NCI-H187 (cell line): Measurements from ENCODE around the gene PDZRN3.

Experiments used
- DNase-seq, 2 experiments: peaks; one replicate each; lab custom pipeline; 2025; lab: John Stamatoyannopoulos, UW

The PDZRN3 gene

GRCh38 chr3:73622091-73622805 is 2.5 kb downstream of the PDZRN3 start:
- DNase-seq, result no peak

GRCh38 chr3:73621388-73621787 is 3.4 kb downstream of the PDZRN3 start:
- DNase-seq, result no peak

- DNase-seq, result no peak
Measured at GRCh38 chr3:73618461-73618860, 6.3 kb downstream of the PDZRN3 start.

- DNase-seq, result no peak
Measured at GRCh38 chr3:73616056-73616455, 8.7 kb downstream of the PDZRN3 start.

- no peak for DNase-seq
Measured at GRCh38 chr3:73614419-73614818, 10.3 kb downstream of the PDZRN3 start.

GRCh38 chr3:73611176-73611575 is 13.6 kb downstream of the PDZRN3 start:
- no peak for DNase-seq

- DNase-seq, result no peak
Measured at GRCh38 chr3:73610493-73610892, 14.2 kb downstream of the PDZRN3 start.

- DNase-seq, result no peak
Measured at GRCh38 chr3:73609655-73610054, 15.1 kb downstream of the PDZRN3 start.

- DNase-seq, result no peak
Measured at GRCh38 chr3:73609315-73609641, 15.5 kb downstream of the PDZRN3 start.

GRCh38 chr3:73608456-73609314 is 16.1 kb downstream of the PDZRN3 start:
- no peak for DNase-seq

GRCh38 chr3:73605861-73606260 is 18.9 kb downstream of the PDZRN3 start:
- DNase-seq, result no peak

GRCh38 chr3:73605412-73605811 is 19.3 kb downstream of the PDZRN3 start:
- no peak for DNase-seq

- no peak for DNase-seq
Measured at GRCh38 chr3:73604451-73604850, 20.3 kb downstream of the PDZRN3 start.

- DNase-seq, result no peak
Measured at GRCh38 chr3:73603762-73604171, 21.0 kb downstream of the PDZRN3 start.

GRCh38 chr3:73602170-73602569 is 22.6 kb downstream of the PDZRN3 start:
- DNase-seq, result no peak

- DNase-seq, result no peak
Measured at GRCh38 chr3:73601481-73601880, 23.3 kb downstream of the PDZRN3 start.

- DNase-seq, result no peak
Measured at GRCh38 chr3:73601011-73601410, 23.7 kb downstream of the PDZRN3 start.

GRCh38 chr3:73600293-73600938 is 24.3 kb downstream of the PDZRN3 start:
- DNase-seq, result no peak

- DNase-seq, result no peak
Measured at GRCh38 chr3:73599605-73600004, 25.1 kb downstream of the PDZRN3 start.

GRCh38 chr3:73597476-73597875 is 27.3 kb downstream of the PDZRN3 start:
- DNase-seq, result no peak

GRCh38 chr3:73592154-73593144 is 32.3 kb downstream of the PDZRN3 start:
- DNase-seq, result no peak
